HEK293T (cell line): ENCODE data around the gene HMCES.
"Not testable (repeated sequence)": the region's sequence is repeated elsewhere in the genome, so short reads cannot be mapped to it uniquely, and the experiment has no call there.

Experiments used
- BHLHE40 ChIP-seq: fragments of 450-650 bp; IDR thresholded peaks from 2 replicates; pipeline ENCODE4 v1.6.1; 2016; ENCODE audit warnings: mild to moderate bottlenecking, moderate library complexity, borderline replicate concordance
- ELF4 ChIP-seq: fragments of 450-650 bp; IDR thresholded peaks from 2 replicates; pipeline ENCODE4 v1.6.1; 2017; ENCODE audit warnings: antibody characterized with exemption
- FOXA1 ChIP-seq: fragments of 450-650 bp; IDR thresholded peaks from 2 replicates; pipeline ENCODE4 v1.6.1; 2016; ENCODE audit warnings: mild to moderate bottlenecking
- FOXK2 ChIP-seq: fragments of 450-650 bp; IDR thresholded peaks from 2 replicates; pipeline ENCODE4 v1.6.1; 2016; ENCODE audit warnings: mild to moderate bottlenecking
- FOXM1 ChIP-seq: fragments of 450-650 bp; IDR thresholded peaks from 2 replicates; pipeline ENCODE4 v1.6.1; 2017; ENCODE audit warnings: mild to moderate bottlenecking, borderline replicate concordance
- HDGF ChIP-seq: fragments of 450-650 bp; IDR thresholded peaks from 2 replicates; pipeline ENCODE4 v1.6.1; 2017; ENCODE audit warnings: antibody characterized with exemption, borderline replicate concordance
- NFRKB ChIP-seq: fragments of 450-650 bp; IDR thresholded peaks from 2 replicates; pipeline ENCODE4 v1.6.1; 2016; ENCODE audit warnings: mild to moderate bottlenecking, moderate library complexity
- SP1 ChIP-seq: fragments of 450-650 bp; IDR thresholded peaks from 2 replicates; pipeline ENCODE4 v1.6.1; 2017
- SUZ12 ChIP-seq: fragments of 450-650 bp; IDR thresholded peaks from 2 replicates; pipeline ENCODE4 v1.6.1; 2016; ENCODE audit warnings: mild to moderate bottlenecking
- TARDBP ChIP-seq: fragments of 450-650 bp; IDR thresholded peaks from 2 replicates; pipeline ENCODE4 v1.6.1; 2016
- TF ChIP-seq, protein P1 (sequence below): fragments of 450-650 bp; IDR thresholded peaks from 2 replicates; pipeline ENCODE4 v1.6.1; 2016

DNA sequence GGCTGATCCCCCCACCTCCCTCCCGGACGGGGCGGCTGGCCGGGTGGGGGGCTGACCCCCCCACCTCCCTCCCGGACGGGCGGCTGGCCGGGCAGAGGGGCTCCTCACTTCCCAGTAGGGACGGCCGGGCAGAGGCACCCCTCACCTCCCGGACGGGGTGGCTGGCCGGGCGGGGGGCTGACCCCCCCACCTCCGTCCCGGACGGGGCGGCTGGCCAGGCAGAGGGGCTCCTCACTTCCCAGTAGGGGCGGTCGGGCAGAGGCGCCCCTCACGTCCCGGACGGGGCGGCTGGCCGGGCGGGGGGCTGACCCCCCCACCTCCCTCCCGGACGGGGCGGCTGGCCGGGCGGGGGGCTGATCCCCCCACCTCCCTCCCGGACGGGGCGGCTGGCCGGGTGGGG is 60.5 kb downstream of the HMCES start:
- TF ChIP-seq FOXK2, ELF4, SP1, TARDBP, NFRKB, HDGF, FOXA1, SUZ12, BHLHE40, FOXM1: not testable (repeated sequence)
- TF ChIP-seq, protein P1, sequence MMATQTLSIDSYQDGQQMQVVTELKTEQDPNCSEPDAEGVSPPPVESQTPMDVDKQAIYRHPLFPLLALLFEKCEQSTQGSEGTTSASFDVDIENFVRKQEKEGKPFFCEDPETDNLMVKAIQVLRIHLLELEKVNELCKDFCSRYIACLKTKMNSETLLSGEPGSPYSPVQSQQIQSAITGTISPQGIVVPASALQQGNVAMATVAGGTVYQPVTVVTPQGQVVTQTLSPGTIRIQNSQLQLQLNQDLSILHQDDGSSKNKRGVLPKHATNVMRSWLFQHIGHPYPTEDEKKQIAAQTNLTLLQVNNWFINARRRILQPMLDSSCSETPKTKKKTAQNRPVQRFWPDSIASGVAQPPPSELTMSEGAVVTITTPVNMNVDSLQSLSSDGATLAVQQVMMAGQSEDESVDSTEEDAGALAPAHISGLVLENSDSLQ: not testable (repeated sequence)
